Mesodermal cell (in vitro differentiated cells): ENCODE data around the gene COG5.

Source experiments
- H3K27ac ChIP-seq: 2 replicates; pipeline ENCODE4 v1.7.0; 2013; ENCODE audit warnings: mild to moderate bottlenecking, low read depth, low read length, moderate library complexity; ENCODE audit not compliant: severe bottlenecking
- H3K36me3 ChIP-seq: 2 replicates; pipeline ENCODE4 v1.7.1; 2013; ENCODE audit warnings: mild to moderate bottlenecking, low read length, moderate library complexity; ENCODE audit not compliant: control insufficient read depth, insufficient read depth
- H3K4me1 ChIP-seq: one replicate; pipeline ENCODE4 v1.7.1; 2013; ENCODE audit warnings: mild to moderate bottlenecking, low read length; ENCODE audit not compliant: insufficient read depth, control insufficient read depth, poor library complexity, severe bottlenecking
- H3K4me3 ChIP-seq: 2 replicates; pipeline ENCODE4 v1.7.0; 2013; ENCODE audit warnings: low read length, control low read depth, mild to moderate bottlenecking; ENCODE audit not compliant: insufficient read depth, poor library complexity, severe bottlenecking; ENCODE audit errors: extremely low read depth
- H3K9me3 ChIP-seq: 2 replicates; pipeline ENCODE4 v1.7.1; 2013; ENCODE audit warnings: mild to moderate bottlenecking, low read length, moderate library complexity; ENCODE audit not compliant: control insufficient read depth
- WGBS, 2 experiments: methylation state at CpG; one replicate each; pipeline ENCODE4 v1.1.5; 2013; ENCODE audit warnings: missing lambda C conversion rate in 2 of 2; ENCODE audit not compliant: insufficient coverage in 2 of 2; 5-methylcytosine and 5-hydroxymethylcytosine counted together

Gene COG5

GRCh38 chr7:107312418-107312817, 251.3 kb downstream of the COG5 start:
- no peaks in the 10 kb centered on the region for H3K9me3 ChIP-seq
- no peaks in the 10 kb centered on the region for H3K4me1 ChIP-seq
- no peak overlapping the region for H3K4me3 ChIP-seq
- WGBS, 2 experiments = 89 to 91% methylated on average over 3 to 4 of the region's 4 CpGs
- no peak overlapping the region for H3K27ac ChIP-seq
- no peaks in the 10 kb centered on the region for H3K36me3 ChIP-seq

DNA sequence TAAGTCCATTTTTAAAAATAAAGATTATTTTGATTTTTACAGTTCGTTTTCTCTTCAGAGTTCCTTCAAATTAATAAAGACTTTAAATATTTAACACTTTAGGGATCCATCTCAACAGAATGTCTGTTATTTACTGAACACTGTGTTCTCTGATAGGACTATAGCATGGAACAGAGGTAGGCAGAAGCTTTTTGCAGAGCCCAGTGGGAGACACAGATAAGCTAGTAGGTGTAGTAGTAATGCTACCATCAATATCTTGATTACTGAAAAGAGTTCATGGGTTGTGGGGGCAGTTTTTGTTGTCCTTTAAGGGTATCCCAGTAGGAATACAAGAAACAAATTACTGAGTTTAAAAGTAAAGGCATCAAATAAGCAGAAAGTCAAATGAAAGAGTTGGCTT, 254.4 kb downstream of the COG5 start:
- Histone ChIP-seq H3K4me1 (no peaks in the 10 kb centered on the region), H3K36me3 (no peaks in the 10 kb centered on the region), H3K27ac (no peak overlapping the region), H3K4me3 (no peak overlapping the region), H3K9me3 (no peaks in the 10 kb centered on the region)
- WGBS, 2 experiments = no CpG with 5 or more reads among the region's 1 CpG

- Histone ChIP-seq H3K4me3 (no peak overlapping the region), H3K27ac (no peak overlapping the region), H3K4me1 (no peaks in the 10 kb centered on the region), H3K36me3 (no peaks in the 10 kb centered on the region), H3K9me3 (no peaks in the 10 kb centered on the region)
- 100% methylated on average over 1 to 2 of the region's 3 CpGs for WGBS, 2 experiments
Measured at GRCh38 chr7:107304636-107305035, 259.1 kb downstream of the COG5 start.

DNA sequence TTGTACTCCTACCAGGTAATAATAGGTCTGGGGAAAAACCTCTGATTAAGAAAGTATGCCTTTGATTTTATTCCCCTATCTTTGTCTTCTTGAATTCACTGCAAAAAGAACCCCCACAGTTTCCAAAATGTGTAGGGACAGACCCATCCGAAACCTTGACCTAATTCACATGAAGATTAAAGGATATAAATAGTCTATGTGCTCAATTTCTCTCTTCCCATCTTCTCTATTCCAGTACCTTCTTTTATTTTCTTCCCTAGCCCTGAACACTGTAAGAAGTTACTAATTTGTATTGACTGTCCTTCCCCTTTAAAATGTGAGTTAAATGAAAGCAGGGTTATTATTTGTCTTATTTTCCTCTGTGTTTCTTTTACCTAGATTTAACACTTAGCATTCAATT, 259.7 kb downstream of the COG5 start:
- H3K27ac ChIP-seq = no peak overlapping the region
- H3K9me3 ChIP-seq = no peaks in the 10 kb centered on the region
- H3K4me3 ChIP-seq = no peak overlapping the region
- no CpG with 5 or more reads among the region's 1 CpG for WGBS, 2 experiments
- no peaks in the 10 kb centered on the region for H3K36me3 ChIP-seq
- H3K4me1 ChIP-seq = no peaks in the 10 kb centered on the region

DNA sequence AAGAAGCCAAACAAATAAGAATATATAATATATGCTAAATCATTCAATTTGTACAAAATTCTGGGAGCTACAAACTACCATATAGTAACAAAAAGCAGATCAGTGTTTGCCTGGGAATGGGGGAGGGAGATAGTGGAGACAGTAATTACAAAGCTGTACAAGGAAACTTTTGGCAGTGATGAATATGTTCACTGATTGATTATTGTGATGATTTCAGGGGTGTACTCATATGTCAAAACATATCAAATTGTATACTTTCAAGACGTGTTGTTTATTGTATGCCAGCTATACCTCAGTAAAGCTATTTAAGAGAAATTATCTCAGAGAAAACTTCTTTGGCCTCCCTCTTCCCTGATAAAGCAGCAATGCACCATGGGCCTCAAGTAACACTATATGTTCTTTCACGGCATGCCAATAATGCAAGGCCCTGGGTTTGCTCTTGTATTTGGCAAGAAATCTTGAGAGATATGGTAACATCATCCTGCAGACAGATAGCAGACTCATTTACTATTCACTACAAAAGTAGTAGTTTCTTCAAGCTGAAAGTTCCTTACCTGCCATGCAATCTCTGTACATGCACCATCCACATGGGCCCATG, 261.4 kb downstream of the COG5 start:
- H3K4me1 ChIP-seq = no peaks in the 10 kb centered on the region
- no peak overlapping the region for H3K4me3 ChIP-seq
- H3K9me3 ChIP-seq = no peaks in the 10 kb centered on the region
- H3K27ac ChIP-seq = no peak overlapping the region
- H3K36me3 ChIP-seq = no peaks in the 10 kb centered on the region
- WGBS, 2 experiments = no CpG with 5 or more reads among the region's 2 CpGs

GRCh38 chr7:107294182-107294581, 269.5 kb downstream of the COG5 start:
- no peaks in the 10 kb centered on the region for H3K9me3 ChIP-seq
- no peaks in the 10 kb centered on the region for H3K4me1 ChIP-seq
- H3K36me3 ChIP-seq = peaks cover 14% of the 10 kb centered on the region
- WGBS, 2 experiments = 100% methylated on average over 1 of the region's 1 CpG
- no peak overlapping the region for H3K27ac ChIP-seq
- H3K4me3 ChIP-seq = no peak overlapping the region

DNA sequence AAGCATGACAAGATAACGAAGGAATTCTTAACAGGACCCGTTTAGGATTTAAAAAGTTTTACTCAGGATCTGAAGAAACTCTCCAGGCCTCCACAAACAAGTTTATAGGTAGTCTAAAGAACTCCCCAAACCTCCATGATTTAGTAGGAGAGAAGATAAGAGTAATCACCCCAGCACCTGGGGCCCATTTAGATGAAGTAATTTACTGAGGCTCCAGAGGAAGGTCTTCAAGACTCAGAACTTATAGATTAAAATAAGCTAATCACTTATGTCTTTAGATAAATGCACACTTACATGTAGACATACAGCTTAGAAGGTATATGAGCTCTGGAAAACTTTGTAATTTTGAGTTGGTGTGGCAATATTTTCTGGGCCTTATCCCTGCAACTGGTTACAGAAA, 271.1 kb downstream of the COG5 start:
- H3K36me3 ChIP-seq = peaks cover 14% of the 10 kb centered on the region
- no peaks in the 10 kb centered on the region for H3K4me1 ChIP-seq
- H3K4me3 ChIP-seq = no peak overlapping the region
- H3K27ac ChIP-seq = no peak overlapping the region
- no peaks in the 10 kb centered on the region for H3K9me3 ChIP-seq
- no CpG with 5 or more reads among the region's 2 CpGs for WGBS, 2 experiments

GRCh38 chr7:107291434-107291833, 272.3 kb downstream of the COG5 start:
- Histone ChIP-seq H3K27ac (no peak overlapping the region), H3K9me3 (no peaks in the 10 kb centered on the region), H3K4me3 (no peak overlapping the region), H3K36me3 (peaks cover 14% of the 10 kb centered on the region), H3K4me1 (no peaks in the 10 kb centered on the region)
- WGBS, 2 experiments = 100% methylated on average over 1 of the region's 1 CpG; no CpG with 5 or more reads in 1 of the 2 experiments

DNA sequence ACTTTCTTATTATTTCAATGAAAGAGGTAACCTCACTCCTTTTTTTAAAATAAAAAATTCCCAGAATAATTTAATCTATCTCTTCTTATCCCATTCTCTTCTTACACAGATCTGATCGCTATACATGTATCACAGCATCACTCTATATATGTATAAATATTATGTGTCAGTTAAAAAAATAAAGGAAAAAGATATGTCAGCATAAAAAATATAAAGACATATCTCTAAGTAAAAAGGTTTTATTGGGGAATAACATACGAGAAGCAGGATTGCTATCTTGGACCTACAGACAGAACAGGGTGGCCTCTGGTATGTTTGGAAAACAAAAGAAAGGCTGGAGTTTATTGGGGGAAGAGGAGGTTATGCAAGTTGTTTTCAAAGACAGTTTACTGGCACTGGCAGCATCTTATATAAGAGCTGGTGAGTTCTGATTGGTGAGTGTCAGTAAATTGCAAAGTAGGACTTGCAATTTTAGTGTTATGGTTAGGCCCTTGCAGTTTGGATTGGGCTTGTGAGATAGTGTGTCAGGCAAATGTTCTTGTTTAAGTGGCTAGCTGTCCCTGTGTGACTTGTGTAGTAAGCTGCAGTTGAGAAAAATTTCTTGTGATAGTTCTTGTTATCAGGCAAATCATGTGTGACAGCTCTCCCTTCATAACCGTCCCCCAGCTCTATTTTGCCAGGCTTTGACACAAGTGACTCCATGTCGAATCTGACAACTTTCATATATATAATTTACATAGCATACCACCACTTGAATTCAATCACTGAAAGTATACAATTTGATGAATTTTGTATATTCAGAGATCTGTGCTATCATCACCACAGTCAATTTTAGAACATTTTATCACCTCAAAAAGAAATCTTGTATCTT, 276.7 kb downstream of the COG5 start:
- H3K4me3 ChIP-seq = no peak overlapping the region
- H3K36me3 ChIP-seq = peaks cover 8% of the 10 kb centered on the region
- no peaks in the 10 kb centered on the region for H3K4me1 ChIP-seq
- 86 to 100% methylated on average over 1 to 2 of the region's 4 CpGs for WGBS, 2 experiments
- H3K9me3 ChIP-seq = no peaks in the 10 kb centered on the region
- H3K27ac ChIP-seq = no peak overlapping the region

DNA sequence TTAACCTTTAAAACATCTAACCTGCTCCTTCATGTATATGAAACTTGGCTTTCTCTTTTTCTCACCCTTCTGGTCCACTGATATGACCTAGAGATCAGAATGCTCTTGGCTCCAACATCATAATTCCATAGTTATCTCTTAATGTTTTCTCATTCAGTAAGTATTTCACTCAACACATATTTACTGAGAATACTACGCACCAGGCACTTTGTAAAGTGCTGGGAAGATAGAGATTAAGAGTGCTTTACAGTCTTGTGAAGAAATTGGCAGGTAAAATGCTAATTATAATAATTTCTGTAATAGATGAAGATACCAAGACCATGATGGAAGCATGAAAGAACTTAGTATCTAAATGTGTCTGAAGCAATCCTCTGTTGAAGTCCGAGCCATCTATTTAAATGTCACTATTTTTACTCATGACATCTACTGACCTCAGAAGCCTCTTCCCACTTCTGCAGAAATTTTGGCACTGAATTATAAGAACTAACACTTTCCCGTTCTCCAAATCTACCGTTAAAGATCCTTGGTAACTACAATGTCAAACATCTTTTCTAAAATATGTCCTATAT, 278.7 kb downstream of the COG5 start:
- Histone ChIP-seq H3K9me3 (no peaks in the 10 kb centered on the region), H3K27ac (no peak overlapping the region), H3K36me3 (no peaks in the 10 kb centered on the region), H3K4me3 (no peak overlapping the region), H3K4me1 (no peaks in the 10 kb centered on the region)
- 86 to 88% methylated on average over 1 to 3 of the region's 4 CpGs for WGBS, 2 experiments

GRCh38 chr7:107277331-107277730, 286.4 kb downstream of the COG5 start:
- H3K27ac ChIP-seq = no peak overlapping the region
- no peaks in the 10 kb centered on the region for H3K4me1 ChIP-seq
- no peak overlapping the region for H3K4me3 ChIP-seq
- peaks cover 4% of the 10 kb centered on the region for H3K36me3 ChIP-seq
- no peaks in the 10 kb centered on the region for H3K9me3 ChIP-seq
- WGBS, 2 experiments = no CpG with 5 or more reads among the region's 2 CpGs
